ENCODE measurements around the gene ISOC2.
"Not testable (repeated sequence)": the region's sequence is repeated elsewhere in the genome, so short reads cannot be mapped to it uniquely, and the experiment has no call there.

- TF ChIP-seq CTCF, POLR2A, POLR2AphosphoS5 (IDR thresholded peaks at IDR 0.05): not testable (repeated sequence)
Measured at GRCh38 chr19:55448175-55448490, 13.3 kb downstream of the ISOC2 start.

All from transverse colon (tissue), 4 donors.